Measurements from ENCODE around the gene MKNK1. TPM values are rescaled to one million over a fixed set of nuclear protein-coding genes. Genes with fewer than 3 reads are reported as not detected.

The MKNK1 gene
- polyA plus RNA-seq, 1 of the 3 experiments (the other 2 are of a cell fraction), result 28.2 TPM

DNA sequence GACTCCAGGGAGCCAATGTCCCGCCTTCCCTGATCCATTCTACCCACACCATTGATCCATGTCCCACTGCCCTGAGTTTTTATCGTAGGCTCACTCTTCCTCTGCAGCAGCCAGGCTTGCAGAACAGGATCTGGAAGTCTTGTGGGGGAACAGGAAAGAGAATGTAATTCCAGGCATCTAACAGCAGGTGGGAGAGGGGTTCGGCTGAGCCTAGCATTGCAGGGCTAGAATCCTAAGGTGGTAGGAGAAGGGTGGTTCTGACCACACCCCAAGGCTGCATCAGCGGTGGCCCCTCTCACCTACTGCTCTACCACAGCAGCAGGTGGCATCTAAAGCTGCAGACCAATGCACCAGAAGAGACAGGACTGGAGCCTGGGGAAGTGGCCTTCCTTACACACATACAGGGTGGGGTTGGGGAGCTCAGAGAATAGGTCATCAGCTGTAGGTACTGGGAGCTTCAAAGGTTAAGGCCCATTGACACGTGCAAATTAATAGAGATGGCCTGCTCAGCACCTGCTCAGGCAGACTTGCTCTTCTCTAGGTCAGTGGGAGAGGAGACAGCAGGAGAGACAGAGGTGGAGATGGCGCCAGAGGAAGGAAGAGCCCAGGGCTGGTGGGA, 73.2 kb downstream of the MKNK1 start:
- Histone ChIP-seq H4K20me1 (ENCODE audit: insufficient read depth) (no peaks in the 10 kb centered on the region), H3K9me2 (no peaks in the 10 kb centered on the region), H3K4me1 (ENCODE audit: control insufficient read depth in 1 of 2, insufficient read depth in 2 of 2, low read depth in 1 of 2, low read length in 1 of 2) (no peaks in the 10 kb centered on the region; a peak in 1 of 4 replicates), H3F3A (replicated peaks; ENCODE audit: insufficient read depth) (no peaks in the 10 kb centered on the region), H3K4me3 (ENCODE audit: low read depth in 2 of 2, low read length in 1 of 2) (no peak overlapping the region), H3K79me2 (ENCODE audit: insufficient read depth) (no peaks in the 10 kb centered on the region), H3K27ac (ENCODE audit: low read depth in 2 of 2, low read length in 1 of 2) (no peak overlapping the region), H3K9me3 (no peaks in the 10 kb centered on the region), H3K36me3 (replicated peaks in 1 of 2; ENCODE audit: control insufficient read depth in 1 of 2, insufficient read depth in 2 of 2, low read length in 1 of 2) (no peaks in the 10 kb centered on the region), H3K27me3 (ENCODE audit: insufficient read depth) (no peaks in the 10 kb centered on the region; the same call in 1 of the 2 replicates), H3K4me2 (no peak overlapping the region), H2AFZ (ENCODE audit: low read depth) (no peak overlapping the region), H3K9ac (no peak overlapping the region)
- ChIA-PET POLR2A (no interaction called here), CTCF (interaction anchor here (0.8 to 17.9 kb wide), 14 partner anchors 8 to 194 kb away, joined by 3 to 496 read pairs (median 5); partner anchors contain the start of gene MKNK1)
- 50% methylated on average over 6 of the region's 6 CpGs for WGBS (ENCODE audit: low lambda C conversion rate)
- no peak for DNase-seq
- TF ChIP-seq, protein P1, sequence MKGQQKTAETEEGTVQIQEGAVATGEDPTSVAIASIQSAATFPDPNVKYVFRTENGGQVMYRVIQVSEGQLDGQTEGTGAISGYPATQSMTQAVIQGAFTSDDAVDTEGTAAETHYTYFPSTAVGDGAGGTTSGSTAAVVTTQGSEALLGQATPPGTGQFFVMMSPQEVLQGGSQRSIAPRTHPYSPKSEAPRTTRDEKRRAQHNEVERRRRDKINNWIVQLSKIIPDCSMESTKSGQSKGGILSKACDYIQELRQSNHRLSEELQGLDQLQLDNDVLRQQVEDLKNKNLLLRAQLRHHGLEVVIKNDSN (IDR thresholded peaks at IDR 0.05; ENCODE audit: borderline replicate concordance, low read depth), result no peak
- TF ChIP-seq, protein P2, sequence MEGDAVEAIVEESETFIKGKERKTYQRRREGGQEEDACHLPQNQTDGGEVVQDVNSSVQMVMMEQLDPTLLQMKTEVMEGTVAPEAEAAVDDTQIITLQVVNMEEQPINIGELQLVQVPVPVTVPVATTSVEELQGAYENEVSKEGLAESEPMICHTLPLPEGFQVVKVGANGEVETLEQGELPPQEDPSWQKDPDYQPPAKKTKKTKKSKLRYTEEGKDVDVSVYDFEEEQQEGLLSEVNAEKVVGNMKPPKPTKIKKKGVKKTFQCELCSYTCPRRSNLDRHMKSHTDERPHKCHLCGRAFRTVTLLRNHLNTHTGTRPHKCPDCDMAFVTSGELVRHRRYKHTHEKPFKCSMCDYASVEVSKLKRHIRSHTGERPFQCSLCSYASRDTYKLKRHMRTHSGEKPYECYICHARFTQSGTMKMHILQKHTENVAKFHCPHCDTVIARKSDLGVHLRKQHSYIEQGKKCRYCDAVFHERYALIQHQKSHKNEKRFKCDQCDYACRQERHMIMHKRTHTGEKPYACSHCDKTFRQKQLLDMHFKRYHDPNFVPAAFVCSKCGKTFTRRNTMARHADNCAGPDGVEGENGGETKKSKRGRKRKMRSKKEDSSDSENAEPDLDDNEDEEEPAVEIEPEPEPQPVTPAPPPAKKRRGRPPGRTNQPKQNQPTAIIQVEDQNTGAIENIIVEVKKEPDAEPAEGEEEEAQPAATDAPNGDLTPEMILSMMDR (IDR thresholded peaks at IDR 0.05), result peak; percentile 20; the same call in 1 of the 2 replicates
- TF ChIP-seq SIN3A (IDR thresholded peaks at IDR 0.05; ENCODE audit: borderline replicate concordance, low read depth, low read length), result no peak
- 0 out of 2 replicates have a peak, but pooled peaks have one; percentile 1 for TF ChIP-seq SMC3 (IDR thresholded peaks at IDR 0.05; ENCODE audit: low read depth, low read length)

GRCh38 chr1:46530311-46530710, 73.8 kb downstream of the MKNK1 start:
- no peak overlapping the region for H3K9ac ChIP-seq
- no peaks in the 10 kb centered on the region for H3K36me3 ChIP-seq (replicated peaks in 1 of 2; ENCODE audit: control insufficient read depth in 1 of 2, insufficient read depth in 2 of 2, low read length in 1 of 2)
- H3F3A ChIP-seq (replicated peaks; ENCODE audit: insufficient read depth), result no peaks in the 10 kb centered on the region
- DNase-seq, result no peak
- no peaks in the 10 kb centered on the region; a peak in 1 of 4 replicates for H3K4me1 ChIP-seq (ENCODE audit: control insufficient read depth in 1 of 2, insufficient read depth in 2 of 2, low read depth in 1 of 2, low read length in 1 of 2)
- no peaks in the 10 kb centered on the region for H4K20me1 ChIP-seq (ENCODE audit: insufficient read depth)
- CTCF ChIA-PET, result interaction anchor here (0.9 to 17.9 kb wide), 13 partner anchors 9 to 195 kb away, joined by 3 to 496 read pairs (median 9); partner anchors contain the start of gene MKNK1
- no peak overlapping the region for H3K27ac ChIP-seq (ENCODE audit: low read depth in 2 of 2, low read length in 1 of 2)
- H3K27me3 ChIP-seq (ENCODE audit: insufficient read depth), result no peaks in the 10 kb centered on the region; the same call in 1 of the 2 replicates
- no peak overlapping the region for H3K4me3 ChIP-seq (ENCODE audit: low read depth in 2 of 2, low read length in 1 of 2)
- POLR2A ChIA-PET, result no interaction called here
- H2AFZ ChIP-seq (ENCODE audit: low read depth), result no peak overlapping the region
- no peaks in the 10 kb centered on the region for H3K9me3 ChIP-seq
- no peaks in the 10 kb centered on the region for H3K9me2 ChIP-seq
- WGBS (ENCODE audit: low lambda C conversion rate), result 46% methylated on average over 2 of the region's 3 CpGs
- H3K4me2 ChIP-seq, result no peak overlapping the region
- no peak for TF ChIP-seq MXI1 (IDR thresholded peaks at IDR 0.05; ENCODE audit: low read depth, low read length)
- no peak for TF ChIP-seq USF2 (IDR thresholded peaks at IDR 0.05; ENCODE audit: borderline replicate concordance, low read depth, low read length)
- TF ChIP-seq, protein P3, sequence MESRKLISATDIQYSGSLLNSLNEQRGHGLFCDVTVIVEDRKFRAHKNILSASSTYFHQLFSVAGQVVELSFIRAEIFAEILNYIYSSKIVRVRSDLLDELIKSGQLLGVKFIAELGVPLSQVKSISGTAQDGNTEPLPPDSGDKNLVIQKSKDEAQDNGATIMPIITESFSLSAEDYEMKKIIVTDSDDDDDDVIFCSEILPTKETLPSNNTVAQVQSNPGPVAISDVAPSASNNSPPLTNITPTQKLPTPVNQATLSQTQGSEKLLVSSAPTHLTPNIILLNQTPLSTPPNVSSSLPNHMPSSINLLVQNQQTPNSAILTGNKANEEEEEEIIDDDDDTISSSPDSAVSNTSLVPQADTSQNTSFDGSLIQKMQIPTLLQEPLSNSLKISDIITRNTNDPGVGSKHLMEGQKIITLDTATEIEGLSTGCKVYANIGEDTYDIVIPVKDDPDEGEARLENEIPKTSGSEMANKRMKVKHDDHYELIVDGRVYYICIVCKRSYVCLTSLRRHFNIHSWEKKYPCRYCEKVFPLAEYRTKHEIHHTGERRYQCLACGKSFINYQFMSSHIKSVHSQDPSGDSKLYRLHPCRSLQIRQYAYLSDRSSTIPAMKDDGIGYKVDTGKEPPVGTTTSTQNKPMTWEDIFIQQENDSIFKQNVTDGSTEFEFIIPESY (IDR thresholded peaks at IDR 0.05; ENCODE audit: borderline replicate concordance, low read depth), result no peak
- no peak for TF ChIP-seq EP300 (IDR thresholded peaks at IDR 0.05; ENCODE audit: borderline replicate concordance in 1 of 2, low read depth in 1 of 2, low read length in 1 of 2)
- TF ChIP-seq MEF2A (IDR thresholded peaks at IDR 0.05; ENCODE audit: borderline replicate concordance, low read depth), result no peak
- TF ChIP-seq PBX3 (IDR thresholded peaks at IDR 0.05), result no peak
- TF ChIP-seq NRF1 (IDR thresholded peaks at IDR 0.05; ENCODE audit: low read depth, low read length), result no peak
- no peak for TF ChIP-seq POLR2AphosphoS5 (IDR thresholded peaks at IDR 0.05; ENCODE audit: low read depth, low read length)
- TF ChIP-seq TCF12 (IDR thresholded peaks at IDR 0.05), result no peak
- no peak for TF ChIP-seq SIN3A (IDR thresholded peaks at IDR 0.05; ENCODE audit: borderline replicate concordance, low read depth, low read length)
- TF ChIP-seq RCOR1 (IDR thresholded peaks at IDR 0.05; ENCODE audit: low read length), result no peak
- TF ChIP-seq RFX5 (IDR thresholded peaks at IDR 0.05; ENCODE audit: low read length), result no peak
- no peak for TF ChIP-seq CHD2 (IDR thresholded peaks at IDR 0.05; ENCODE audit: low read length, partially characterized antibody)
- TF ChIP-seq TAF1 (IDR thresholded peaks at IDR 0.05; ENCODE audit: borderline replicate concordance, low read depth, low read length), result no peak
- no peak for TF ChIP-seq ELF1 (IDR thresholded peaks at IDR 0.05)
- H3K79me2 ChIP-seq (ENCODE audit: insufficient read depth), result no peaks in the 10 kb centered on the region

Measured in SK-N-SH (cell line).